Body of pancreas (tissue), 4 donors: ENCODE results near the gene WASF3.

Experiments used
- CTCF ChIP-seq, 7 experiments: fragments of 450-650 bp in 4 of 7; fragments of 200-600 bp in 3 of 7; sonication (generic) in 3 of 7; IDR thresholded peaks; one replicate each; pipeline ENCODE4 v1.5.1; 2016 to 2019; ENCODE audit warnings: antibody characterized with exemption in 7 of 7
- POLR2A ChIP-seq, 3 donors: fragments of 450-650 bp; IDR thresholded peaks; one replicate each; pipeline ENCODE4 v1.6.1; 2016; ENCODE audit warnings: antibody characterized with exemption in 3 of 3, mild to moderate bottlenecking in 2 of 3

- no peak for TF ChIP-seq CTCF (IDR thresholded peaks at IDR 0.05)
- TF ChIP-seq POLR2A (IDR thresholded peaks at IDR 0.05) = no peak
Measured at GRCh38 chr13:26651234-26651633, 93.8 kb downstream of the WASF3 start.
